Esophagus squamous epithelium (tissue), 4 donors: Measurements from ENCODE around the gene ZNF565.

Source experiments
- POLR2A ChIP-seq, 4 donors: fragments of 450-650 bp; IDR thresholded peaks; one replicate each; pipeline ENCODE4 v1.6.1; 2017; ENCODE audit warnings: antibody characterized with exemption in 4 of 4, mild to moderate bottlenecking in 4 of 4, moderate library complexity in 3 of 4
- TF ChIP-seq, protein P1 (sequence below), 6 experiments: fragments of 450-650 bp in 4 of 6; fragments of 200-600 bp in 2 of 6; sonication (generic) in 2 of 6; IDR thresholded peaks; one replicate each; pipeline ENCODE4 v1.5.1; 2016 to 2019; ENCODE audit warnings: antibody characterized with exemption in 6 of 6, mild to moderate bottlenecking in 4 of 6, moderate library complexity in 4 of 6

DNA sequence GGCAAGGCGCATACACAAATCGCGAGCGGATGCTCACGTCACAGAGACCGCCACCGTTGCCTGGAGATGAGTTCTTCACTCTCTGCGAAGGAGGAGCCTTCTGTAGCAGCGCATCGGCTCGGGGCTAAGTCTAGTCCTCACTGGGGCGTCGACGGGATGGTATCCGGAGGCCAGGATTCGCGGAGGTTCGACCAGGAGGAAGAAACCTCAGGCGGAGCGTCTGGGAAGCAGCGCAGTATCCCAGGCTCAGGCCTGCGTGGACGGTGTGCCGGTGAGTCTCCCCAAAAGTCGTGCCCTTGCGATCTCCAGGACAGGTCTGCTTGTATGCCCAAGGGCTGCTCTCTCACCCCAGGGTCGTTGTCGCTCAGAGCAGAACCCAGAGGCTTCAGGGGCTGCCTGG lies 40.9 kb upstream of the ZNF565 start:
- TF ChIP-seq, protein P1, sequence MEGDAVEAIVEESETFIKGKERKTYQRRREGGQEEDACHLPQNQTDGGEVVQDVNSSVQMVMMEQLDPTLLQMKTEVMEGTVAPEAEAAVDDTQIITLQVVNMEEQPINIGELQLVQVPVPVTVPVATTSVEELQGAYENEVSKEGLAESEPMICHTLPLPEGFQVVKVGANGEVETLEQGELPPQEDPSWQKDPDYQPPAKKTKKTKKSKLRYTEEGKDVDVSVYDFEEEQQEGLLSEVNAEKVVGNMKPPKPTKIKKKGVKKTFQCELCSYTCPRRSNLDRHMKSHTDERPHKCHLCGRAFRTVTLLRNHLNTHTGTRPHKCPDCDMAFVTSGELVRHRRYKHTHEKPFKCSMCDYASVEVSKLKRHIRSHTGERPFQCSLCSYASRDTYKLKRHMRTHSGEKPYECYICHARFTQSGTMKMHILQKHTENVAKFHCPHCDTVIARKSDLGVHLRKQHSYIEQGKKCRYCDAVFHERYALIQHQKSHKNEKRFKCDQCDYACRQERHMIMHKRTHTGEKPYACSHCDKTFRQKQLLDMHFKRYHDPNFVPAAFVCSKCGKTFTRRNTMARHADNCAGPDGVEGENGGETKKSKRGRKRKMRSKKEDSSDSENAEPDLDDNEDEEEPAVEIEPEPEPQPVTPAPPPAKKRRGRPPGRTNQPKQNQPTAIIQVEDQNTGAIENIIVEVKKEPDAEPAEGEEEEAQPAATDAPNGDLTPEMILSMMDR (IDR thresholded peaks at IDR 0.05), result no peak
- no peak for TF ChIP-seq POLR2A (IDR thresholded peaks at IDR 0.05)
